ENCODE data around the gene SPATA31E1.

SPATA31E1 gene

DNA sequence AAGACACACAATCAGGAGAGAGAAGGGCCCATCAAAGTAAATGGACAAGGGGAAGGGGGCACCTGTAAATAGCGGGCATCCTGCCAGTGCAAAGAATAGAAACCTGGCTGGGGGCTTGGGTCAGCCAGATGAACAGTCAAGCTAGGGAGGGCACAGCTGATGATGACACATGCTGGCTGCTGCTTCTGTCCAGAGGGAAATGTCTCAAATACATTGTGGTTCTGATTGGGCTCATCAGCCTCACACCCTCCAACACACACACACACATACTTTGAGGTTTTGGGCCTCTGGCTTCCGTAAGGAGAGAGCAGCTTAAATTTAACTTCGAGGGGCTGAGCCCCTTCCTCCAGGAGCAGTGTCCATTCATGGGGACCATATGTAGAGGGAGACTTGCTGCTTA lies 27.6 kb upstream of the SPATA31E1 start:
- no peak for TF ChIP-seq CTCF (conservative IDR thresholded peaks at IDR 0.05; ENCODE audit: control insufficient read depth, insufficient read depth, low read depth, low read length)
- peak; percentile 39 for DNase-seq (ENCODE audit: low read depth)
- no peak overlapping the region for H3K4me3 ChIP-seq (ENCODE audit: control insufficient read depth, low read depth, low read length)

DNA sequence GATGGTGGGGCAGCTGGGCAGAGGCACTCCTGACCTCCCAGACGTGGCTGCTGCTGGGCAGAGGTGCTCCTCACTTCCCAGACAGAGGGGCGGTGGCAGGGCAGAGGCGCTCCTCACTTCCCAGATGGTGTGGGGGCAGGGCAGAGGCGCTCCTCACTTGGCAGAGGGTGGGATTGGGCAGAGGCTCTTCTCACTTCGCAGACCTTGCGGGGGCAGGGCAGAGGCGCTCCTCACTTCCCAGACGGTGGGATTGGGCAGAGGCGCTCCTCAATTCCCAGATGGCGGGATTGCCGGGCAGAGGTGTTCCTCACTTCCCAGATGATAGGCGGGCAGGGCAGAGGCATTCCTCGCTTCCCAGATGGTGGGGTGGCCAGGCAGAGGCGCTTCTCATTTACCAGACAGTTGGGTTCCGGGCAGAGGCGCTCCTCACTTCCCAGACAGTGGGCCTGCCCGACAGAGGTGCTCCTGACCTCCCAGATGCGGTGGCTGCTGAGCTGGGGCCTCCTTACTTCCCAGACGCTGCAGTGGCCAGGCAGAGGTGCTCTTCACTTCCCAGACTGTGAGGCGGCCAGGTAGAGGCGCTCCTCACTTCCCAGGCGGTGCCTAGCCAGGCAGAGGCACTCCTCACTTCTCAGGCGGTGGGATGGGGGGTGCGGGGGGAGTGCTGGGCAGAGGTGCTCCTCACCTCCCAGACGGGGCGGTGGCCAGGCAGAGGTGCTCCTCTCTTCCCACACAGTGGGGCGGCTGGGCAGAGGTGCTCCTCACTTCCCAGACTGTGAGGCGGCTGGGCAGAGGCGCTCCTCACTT lies 25.3 kb upstream of the SPATA31E1 start:
- H3K4me3 ChIP-seq (ENCODE audit: control insufficient read depth, low read depth, low read length) = no peak overlapping the region
- TF ChIP-seq CTCF (conservative IDR thresholded peaks at IDR 0.05; ENCODE audit: control insufficient read depth, insufficient read depth, low read depth, low read length) = no peak
- DNase-seq (ENCODE audit: low read depth) = no peak

- H3K4me3 ChIP-seq (ENCODE audit: control insufficient read depth, low read depth, low read length) = no peak overlapping the region
- DNase-seq (ENCODE audit: low read depth) = no peak
- no peak for TF ChIP-seq CTCF (conservative IDR thresholded peaks at IDR 0.05; ENCODE audit: control insufficient read depth, insufficient read depth, low read depth, low read length)
Observed at GRCh38 chr9:87857948-87858335, 24.7 kb upstream of the SPATA31E1 start.

DNA sequence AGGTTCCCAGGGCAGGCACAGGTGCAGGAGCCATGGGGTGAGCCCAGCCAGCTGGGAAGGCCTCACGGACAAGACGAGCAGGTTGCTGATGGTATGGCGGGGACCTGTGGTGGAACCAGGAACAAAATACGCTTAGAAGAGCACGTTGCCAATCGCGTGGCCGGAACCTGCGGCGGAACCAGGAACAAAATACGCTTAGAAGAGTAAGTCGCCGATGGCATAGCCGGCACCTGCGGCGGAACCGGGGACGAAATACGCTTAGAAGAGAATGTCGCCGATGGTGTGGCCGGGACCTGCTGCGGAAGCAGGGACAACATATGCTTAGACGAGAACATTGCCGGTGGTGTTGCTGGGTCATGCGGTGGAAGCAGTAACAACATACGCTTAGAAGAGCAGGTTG lies 23.5 kb upstream of the SPATA31E1 start:
- DNase-seq (ENCODE audit: low read depth) = no peak
- H3K4me3 ChIP-seq (ENCODE audit: control insufficient read depth, low read depth, low read length) = no peak overlapping the region
- no peak for TF ChIP-seq CTCF (conservative IDR thresholded peaks at IDR 0.05; ENCODE audit: control insufficient read depth, insufficient read depth, low read depth, low read length)

DNA sequence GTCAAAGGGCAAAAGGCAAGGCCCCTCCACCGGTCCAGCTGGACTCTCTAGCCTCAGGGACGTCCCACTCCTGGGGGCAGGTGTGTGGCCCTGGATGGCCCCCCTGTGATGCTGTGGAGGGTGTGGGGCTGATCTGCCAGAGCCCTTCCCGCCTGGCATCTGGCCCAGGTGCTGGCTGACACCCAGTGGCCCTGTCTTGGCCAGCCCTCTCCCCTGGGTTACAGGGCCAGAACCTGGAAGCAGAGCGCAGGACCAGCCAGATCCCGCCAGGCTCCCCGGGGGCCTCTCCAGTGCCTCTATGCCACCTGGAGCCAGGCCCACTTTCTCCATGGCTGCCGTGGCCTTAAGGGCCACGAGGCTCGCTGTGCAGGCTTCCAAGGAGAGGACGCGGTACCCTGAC lies 22.9 kb upstream of the SPATA31E1 start:
- no peak overlapping the region for H3K4me3 ChIP-seq (ENCODE audit: control insufficient read depth, low read depth, low read length)
- no peak for DNase-seq (ENCODE audit: low read depth)
- TF ChIP-seq CTCF (conservative IDR thresholded peaks at IDR 0.05; ENCODE audit: control insufficient read depth, insufficient read depth, low read depth, low read length) = no peak

DNA sequence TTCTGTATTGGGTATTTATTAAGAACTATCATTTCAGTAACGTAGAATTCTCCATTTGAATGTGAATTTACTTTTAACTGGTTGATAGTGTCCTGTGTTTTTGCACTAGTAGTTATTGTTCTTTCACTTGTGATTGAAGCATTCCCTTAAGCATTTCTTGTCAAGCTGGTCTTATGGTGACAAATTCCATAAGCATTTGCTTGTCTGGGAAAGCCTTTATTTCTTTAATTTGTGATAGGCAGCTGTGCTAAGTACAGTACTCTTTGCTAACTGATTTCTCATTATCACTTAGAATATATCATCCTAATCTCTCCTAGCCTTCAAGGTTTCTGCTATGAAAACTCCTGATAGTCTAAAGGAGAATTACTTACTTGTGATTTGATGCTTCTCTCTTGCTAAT lies 21.3 kb upstream of the SPATA31E1 start:
- DNase-seq (ENCODE audit: low read depth) = no peak
- TF ChIP-seq CTCF (conservative IDR thresholded peaks at IDR 0.05; ENCODE audit: control insufficient read depth, insufficient read depth, low read depth, low read length) = no peak
- no peak overlapping the region for H3K4me3 ChIP-seq (ENCODE audit: control insufficient read depth, low read depth, low read length)

Data from fibroblast of mammary gland (primary cell).